ENCODE data around the gene CD58.

DNA sequence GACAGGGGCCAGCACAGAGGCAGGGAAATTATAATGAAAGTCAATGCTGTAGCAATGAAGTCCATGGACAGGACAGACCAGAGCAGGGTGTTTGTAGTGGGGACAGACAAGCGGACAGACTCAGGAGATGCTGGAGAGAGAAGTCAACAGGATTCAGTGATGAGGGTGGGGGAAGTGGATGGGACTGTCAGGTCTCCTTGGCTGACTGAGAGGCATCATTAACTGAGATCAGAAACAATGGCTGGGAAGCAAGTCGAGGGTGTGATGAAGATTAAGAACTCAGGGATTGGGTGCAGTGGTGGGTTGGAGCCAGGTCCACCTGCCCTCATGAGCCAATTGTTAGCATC is 25.5 kb downstream of the CD58 start:
- TF ChIP-seq, protein P1, sequence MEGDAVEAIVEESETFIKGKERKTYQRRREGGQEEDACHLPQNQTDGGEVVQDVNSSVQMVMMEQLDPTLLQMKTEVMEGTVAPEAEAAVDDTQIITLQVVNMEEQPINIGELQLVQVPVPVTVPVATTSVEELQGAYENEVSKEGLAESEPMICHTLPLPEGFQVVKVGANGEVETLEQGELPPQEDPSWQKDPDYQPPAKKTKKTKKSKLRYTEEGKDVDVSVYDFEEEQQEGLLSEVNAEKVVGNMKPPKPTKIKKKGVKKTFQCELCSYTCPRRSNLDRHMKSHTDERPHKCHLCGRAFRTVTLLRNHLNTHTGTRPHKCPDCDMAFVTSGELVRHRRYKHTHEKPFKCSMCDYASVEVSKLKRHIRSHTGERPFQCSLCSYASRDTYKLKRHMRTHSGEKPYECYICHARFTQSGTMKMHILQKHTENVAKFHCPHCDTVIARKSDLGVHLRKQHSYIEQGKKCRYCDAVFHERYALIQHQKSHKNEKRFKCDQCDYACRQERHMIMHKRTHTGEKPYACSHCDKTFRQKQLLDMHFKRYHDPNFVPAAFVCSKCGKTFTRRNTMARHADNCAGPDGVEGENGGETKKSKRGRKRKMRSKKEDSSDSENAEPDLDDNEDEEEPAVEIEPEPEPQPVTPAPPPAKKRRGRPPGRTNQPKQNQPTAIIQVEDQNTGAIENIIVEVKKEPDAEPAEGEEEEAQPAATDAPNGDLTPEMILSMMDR (IDR thresholded peaks at IDR 0.05), result no peak
- no peak for TF ChIP-seq POLR2A (IDR thresholded peaks at IDR 0.05)
